ENCODE data around the gene GPC6. TPM values are rescaled to one million over a fixed set of nuclear protein-coding genes. Genes with fewer than 3 reads are reported as not detected.
A peak's percentile ranks its signal among the peaks of the same experiment; 100 is the strongest.

The GPC6 gene
- polyA plus RNA-seq, 1 of the 3 experiments (the other 2 are of a cell fraction): 6.7 TPM

GRCh38 chr13:94315188-94315587, 1088.6 kb downstream of the GPC6 start:
- Histone ChIP-seq H3K27ac (ENCODE audit: low read depth in 2 of 2, low read length in 1 of 2) (no peak overlapping the region), H4K20me1 (ENCODE audit: insufficient read depth) (no peaks in the 10 kb centered on the region), H3K4me3 (ENCODE audit: low read depth in 2 of 2, low read length in 1 of 2) (no peak overlapping the region), H3K4me1 (ENCODE audit: control insufficient read depth in 1 of 2, insufficient read depth in 2 of 2, low read depth in 1 of 2, low read length in 1 of 2) (peaks cover 0 to 38% of the 10 kb centered on the region in 2 experiments; a peak in 3 of 4 replicates), H2AFZ (ENCODE audit: low read depth) (no peak overlapping the region), H3K27me3 (ENCODE audit: insufficient read depth) (no peaks in the 10 kb centered on the region), H3F3A (replicated peaks; ENCODE audit: insufficient read depth) (peaks cover 25% of the 10 kb centered on the region), H3K4me2 (no peak overlapping the region), H3K9ac (no peak overlapping the region), H3K79me2 (ENCODE audit: insufficient read depth) (no peaks in the 10 kb centered on the region), H3K9me2 (no peaks in the 10 kb centered on the region), H3K9me3 (no peaks in the 10 kb centered on the region), H3K36me3 (replicated peaks in 1 of 2; ENCODE audit: control insufficient read depth in 1 of 2, insufficient read depth in 2 of 2, low read length in 1 of 2) (no peaks in the 10 kb centered on the region)
- DNase-seq: no peak
- TF ChIP-seq ZBTB33 (IDR thresholded peaks at IDR 0.05; ENCODE audit: borderline replicate concordance, low read depth): no peak
- 100% methylated on average over 1 of the region's 1 CpG for WGBS (ENCODE audit: low lambda C conversion rate)
- CTCF ChIA-PET: interaction anchor here (1.1 kb wide), 1 partner anchor 11 kb away, joined by 3 read pairs; no protein-coding TSS in a partner anchor
- POLR2A ChIA-PET: no interaction called here

- Histone ChIP-seq H3K4me1 (ENCODE audit: control insufficient read depth in 1 of 2, insufficient read depth in 2 of 2, low read depth in 1 of 2, low read length in 1 of 2) (peaks cover 0 to 24% of the 10 kb centered on the region in 2 experiments; a peak in 3 of 4 replicates), H3K36me3 (replicated peaks in 1 of 2; ENCODE audit: control insufficient read depth in 1 of 2, insufficient read depth in 2 of 2, low read length in 1 of 2) (no peaks in the 10 kb centered on the region), H4K20me1 (ENCODE audit: insufficient read depth) (no peaks in the 10 kb centered on the region), H3K27me3 (ENCODE audit: insufficient read depth) (no peaks in the 10 kb centered on the region), H3K4me3 (ENCODE audit: low read depth in 2 of 2, low read length in 1 of 2) (no peak overlapping the region), H3K9me3 (no peaks in the 10 kb centered on the region), H3K9ac (peak overlapping the region; percentile 58; the same call in 1 of the 2 replicates), H3K27ac (ENCODE audit: low read depth in 2 of 2, low read length in 1 of 2) (peak overlapping the region; percentile 28 to 70; a peak in 3 of 4 replicates), H2AFZ (ENCODE audit: low read depth) (peak overlapping the region; percentile 74), H3F3A (replicated peaks; ENCODE audit: insufficient read depth) (peaks cover 15% of the 10 kb centered on the region), H3K9me2 (no peaks in the 10 kb centered on the region), H3K79me2 (ENCODE audit: insufficient read depth) (no peaks in the 10 kb centered on the region), H3K4me2 (peak overlapping the region; percentile 36; the same call in 1 of the 2 replicates)
- ChIA-PET POLR2A (no interaction called here), CTCF (no interaction called here)
- WGBS (ENCODE audit: low lambda C conversion rate): 11% methylated on average over 2 of the region's 2 CpGs
- TF ChIP-seq SMC3 (IDR thresholded peaks at IDR 0.05; ENCODE audit: low read depth, low read length): no peak
- no peak for TF ChIP-seq MEF2A (IDR thresholded peaks at IDR 0.05; ENCODE audit: borderline replicate concordance, low read depth)
- TF ChIP-seq NFIC (IDR thresholded peaks at IDR 0.05; ENCODE audit: borderline replicate concordance): peak; percentile 31; the same call in 1 of the 2 replicates
- peak; percentile 53 for TF ChIP-seq FOSL2 (IDR thresholded peaks at IDR 0.05; ENCODE audit: borderline replicate concordance, low read depth)
- TF ChIP-seq GABPA (IDR thresholded peaks at IDR 0.05; ENCODE audit: low read depth): no peak
- TF ChIP-seq IRF3 (IDR thresholded peaks at IDR 0.05; ENCODE audit: low read depth, low read length): no peak
- no peak for TF ChIP-seq NRF1 (IDR thresholded peaks at IDR 0.05; ENCODE audit: low read depth, low read length)
- peak; percentile 36; the same call in 1 of the 2 replicates for TF ChIP-seq PBX3 (IDR thresholded peaks at IDR 0.05)
- TF ChIP-seq GATA2 (CRISPR knock-in tag; IDR thresholded peaks at IDR 0.05): no peak
- TF ChIP-seq EP300 (IDR thresholded peaks at IDR 0.05; ENCODE audit: borderline replicate concordance in 1 of 2, low read depth in 1 of 2, low read length in 1 of 2): peak in 1 of 2 experiments; percentile 51; a peak in 1 of 4 replicates
- peak; percentile 63; the same call in 1 of the 2 replicates for TF ChIP-seq TEAD4 (IDR thresholded peaks at IDR 0.05; ENCODE audit: borderline replicate concordance, insufficient read depth)
- TF ChIP-seq JUND (IDR thresholded peaks at IDR 0.05): peak; percentile 43; the same call in 1 of the 2 replicates
- no peak for DNase-seq
These were observed 1090.5 kb downstream of the GPC6 start for GRCh38 chr13:94317063-94317491.
